C4-2B (cell line): ENCODE results near the gene DYDC2.

Experiments used
- H3K27ac ChIP-seq: fragments of 450-650 bp; 2 replicates; pipeline ENCODE4 v1.5.1; 2017
- ZFX ChIP-seq: fragments of 450-650 bp; IDR thresholded peaks from 2 replicates; pipeline ENCODE4 v1.6.1; 2017
- TF ChIP-seq, protein P1 (sequence below): fragments of 450-650 bp; conservative IDR thresholded peaks from 2 replicates; pipeline ENCODE4 v1.5.1; 2017; ENCODE audit warnings: mild to moderate bottlenecking

DYDC2 gene, protein sequence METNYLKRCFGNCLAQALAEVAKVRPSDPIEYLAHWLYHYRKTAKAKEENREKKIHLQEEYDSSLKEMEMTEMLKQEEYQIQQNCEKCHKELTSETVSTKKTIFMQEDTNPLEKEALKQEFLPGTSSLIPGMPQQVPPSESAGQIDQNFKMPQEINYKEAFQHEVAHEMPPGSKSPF

DNA sequence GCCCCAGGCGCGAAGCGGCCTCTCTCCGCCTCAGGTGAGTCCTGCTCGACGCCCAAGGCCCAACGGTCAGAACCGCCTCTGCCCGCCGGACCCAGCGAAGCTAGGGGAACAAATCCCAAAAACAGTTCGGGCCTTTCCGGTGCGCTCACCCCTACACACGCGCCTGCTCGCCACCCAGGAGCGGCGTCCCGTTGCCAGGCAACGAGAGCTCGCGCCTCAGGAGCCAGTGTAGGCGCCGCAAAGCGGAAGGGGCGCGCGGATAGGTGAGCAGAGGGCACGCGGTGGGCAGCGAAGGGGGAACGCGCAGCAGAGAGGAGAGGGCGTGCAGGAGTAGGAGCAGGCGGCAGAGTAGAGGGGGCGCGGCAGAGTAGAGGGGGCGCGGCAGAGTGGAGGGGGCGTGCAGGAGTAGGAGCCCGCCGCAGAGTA is at the start of gene DYDC2, which contains the start of gene DYDC1:
TSS of gene DYDC2 (plus strand) at position 219 of the 426 bp plus-strand sequence. CDS start 5,663 bp downstream, outside the sequence.
TSS of gene DYDC1 (minus strand) at position 193 of the 426 bp plus-strand sequence. CDS start 4,154 bp downstream, outside the sequence.
- H3K27ac ChIP-seq: no peak within 1 kb of the TSS
- TF ChIP-seq, protein P1, sequence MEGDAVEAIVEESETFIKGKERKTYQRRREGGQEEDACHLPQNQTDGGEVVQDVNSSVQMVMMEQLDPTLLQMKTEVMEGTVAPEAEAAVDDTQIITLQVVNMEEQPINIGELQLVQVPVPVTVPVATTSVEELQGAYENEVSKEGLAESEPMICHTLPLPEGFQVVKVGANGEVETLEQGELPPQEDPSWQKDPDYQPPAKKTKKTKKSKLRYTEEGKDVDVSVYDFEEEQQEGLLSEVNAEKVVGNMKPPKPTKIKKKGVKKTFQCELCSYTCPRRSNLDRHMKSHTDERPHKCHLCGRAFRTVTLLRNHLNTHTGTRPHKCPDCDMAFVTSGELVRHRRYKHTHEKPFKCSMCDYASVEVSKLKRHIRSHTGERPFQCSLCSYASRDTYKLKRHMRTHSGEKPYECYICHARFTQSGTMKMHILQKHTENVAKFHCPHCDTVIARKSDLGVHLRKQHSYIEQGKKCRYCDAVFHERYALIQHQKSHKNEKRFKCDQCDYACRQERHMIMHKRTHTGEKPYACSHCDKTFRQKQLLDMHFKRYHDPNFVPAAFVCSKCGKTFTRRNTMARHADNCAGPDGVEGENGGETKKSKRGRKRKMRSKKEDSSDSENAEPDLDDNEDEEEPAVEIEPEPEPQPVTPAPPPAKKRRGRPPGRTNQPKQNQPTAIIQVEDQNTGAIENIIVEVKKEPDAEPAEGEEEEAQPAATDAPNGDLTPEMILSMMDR: no peak
- no peak for TF ChIP-seq ZFX

DNA sequence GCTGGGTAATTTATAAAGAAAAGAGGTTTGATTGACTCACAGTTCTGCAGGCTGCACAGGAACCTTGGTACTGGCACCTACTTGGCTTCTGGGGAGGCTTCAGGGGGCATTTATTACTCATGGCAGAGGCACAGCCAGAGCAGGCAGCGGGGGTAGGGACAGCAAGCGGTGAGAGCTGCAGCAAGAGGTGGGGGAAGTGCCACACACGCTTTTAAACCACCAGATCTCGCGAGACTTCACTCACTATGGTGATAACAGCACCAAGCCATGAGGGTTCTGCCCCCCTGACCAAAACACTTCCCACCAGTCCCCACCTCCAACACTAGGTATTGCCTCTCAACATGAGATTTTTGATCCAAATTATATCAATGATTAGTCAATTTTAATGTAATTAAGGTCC is 43.1 kb upstream of the DYDC2 start:
- TF ChIP-seq, protein P1: no peak
- no peak for TF ChIP-seq ZFX
- H3K27ac ChIP-seq: no peak overlapping the region

DNA sequence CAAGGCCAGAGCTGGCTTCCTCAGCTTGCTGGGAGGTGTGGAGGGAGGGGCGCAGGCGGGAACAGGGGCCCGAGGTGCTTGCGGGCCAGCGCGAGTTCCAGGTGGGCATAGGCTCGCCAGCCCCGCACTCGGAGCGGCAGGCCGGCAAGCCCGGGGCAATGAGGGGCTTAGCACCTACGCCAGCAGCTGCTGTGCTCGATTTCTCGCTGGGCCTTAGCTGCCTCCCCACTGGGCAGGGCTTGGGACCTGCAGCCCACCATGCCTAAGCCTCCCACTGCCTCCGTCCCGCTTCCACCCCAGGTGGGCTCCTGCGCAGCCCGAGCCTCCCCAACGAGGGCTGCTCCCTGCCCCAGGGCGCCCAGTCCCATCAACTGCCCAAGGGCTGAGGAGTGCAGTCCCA is 41.2 kb upstream of the DYDC2 start:
- H3K27ac ChIP-seq: no peak overlapping the region
- TF ChIP-seq, protein P1: no peak
- TF ChIP-seq ZFX: no peak

DNA sequence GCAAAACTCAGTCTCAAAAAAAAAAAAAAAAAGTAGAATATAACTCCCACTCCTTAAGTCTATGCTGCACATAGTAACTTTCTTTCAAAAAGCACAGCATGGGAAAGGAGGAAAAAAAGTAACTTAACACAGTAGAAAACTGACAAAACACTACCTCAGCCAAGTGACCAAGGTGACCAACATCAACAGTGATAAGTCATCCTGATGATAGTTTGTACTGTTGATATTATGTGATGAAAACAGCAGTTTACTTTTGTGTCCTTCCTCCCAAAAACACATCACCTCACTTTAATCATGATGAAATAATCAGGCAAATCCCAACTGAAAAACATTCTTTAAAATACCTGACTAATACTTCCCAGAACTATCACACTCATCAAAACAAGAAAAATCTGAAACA is 37.8 kb upstream of the DYDC2 start:
- TF ChIP-seq, protein P1: no peak
- no peak for TF ChIP-seq ZFX
- no peak overlapping the region for H3K27ac ChIP-seq

DNA sequence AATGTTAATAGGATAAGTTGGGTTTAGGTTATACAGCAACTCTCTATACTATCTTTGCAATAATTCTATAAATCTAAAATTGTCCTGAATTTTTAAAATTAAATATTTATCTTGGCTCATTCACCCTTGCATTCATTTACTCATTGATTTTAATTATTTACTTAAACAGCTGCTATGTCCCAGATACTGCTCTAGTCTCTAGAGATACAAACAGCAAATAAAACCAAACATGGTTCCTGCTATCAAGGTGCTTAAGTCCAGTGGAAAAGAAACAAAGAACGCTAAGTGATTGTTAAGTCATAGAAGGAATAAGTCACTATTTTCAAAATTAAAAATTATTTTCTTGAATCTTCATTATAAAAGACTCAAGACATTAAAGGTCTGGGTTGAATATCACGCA is 37.3 kb upstream of the DYDC2 start:
- TF ChIP-seq, protein P1: no peak
- no peak for TF ChIP-seq ZFX
- H3K27ac ChIP-seq: peak overlapping the region; percentile 53

DNA sequence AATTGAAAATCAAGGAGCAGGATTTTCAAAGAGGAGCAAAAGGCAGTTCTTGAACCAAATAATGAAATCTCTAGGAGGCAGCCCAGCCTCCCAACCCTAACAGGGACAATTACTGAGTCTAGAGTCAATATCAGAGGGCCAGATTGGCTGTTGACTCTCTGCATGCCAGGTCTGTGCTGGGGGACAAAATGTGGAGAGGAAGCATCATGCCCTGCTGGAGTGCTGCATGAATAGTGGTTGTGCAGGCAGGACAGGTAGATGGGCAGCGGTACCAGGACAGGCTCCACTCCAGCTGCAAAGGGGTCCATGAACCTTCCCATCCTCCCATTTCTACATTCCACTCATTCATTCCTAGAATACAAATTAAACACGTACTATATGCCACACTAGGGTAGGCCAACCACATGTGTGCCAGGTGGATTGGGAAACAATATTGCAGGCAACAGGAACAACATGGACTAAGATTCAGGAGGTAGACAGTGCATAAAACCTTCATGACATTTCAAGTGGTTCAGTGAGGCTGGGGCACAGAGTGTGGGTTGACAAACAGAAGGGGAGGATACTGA is 36.8 kb upstream of the DYDC2 start:
- TF ChIP-seq, protein P1: no peak
- TF ChIP-seq ZFX: no peak
- peak overlapping the region; percentile 53 for H3K27ac ChIP-seq

DNA sequence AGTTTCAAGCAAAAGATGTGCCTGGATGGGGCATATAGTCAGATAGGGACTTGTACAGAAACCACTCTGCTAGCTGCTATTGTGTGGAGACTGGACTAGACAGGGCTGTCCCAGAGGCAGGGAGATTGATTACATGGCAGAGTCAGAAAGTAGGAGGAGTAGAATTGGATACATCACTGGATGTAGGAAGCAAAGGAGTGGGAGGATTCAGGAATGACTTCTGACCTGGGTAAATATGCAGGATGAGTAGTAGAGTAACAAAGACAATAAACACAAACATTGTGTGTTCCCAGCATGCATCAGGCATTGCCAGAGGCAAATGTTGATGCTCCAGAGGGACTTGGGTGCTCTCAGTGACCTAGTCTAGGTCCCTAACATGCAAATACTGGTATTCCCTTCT is 36.2 kb upstream of the DYDC2 start:
- H3K27ac ChIP-seq: peak overlapping the region; percentile 53; the same call in 1 of the 2 replicates
- no peak for TF ChIP-seq ZFX
- TF ChIP-seq, protein P1: no peak
